CMK (cell line): ENCODE data around the gene DENND2A.
"Not testable (repeated sequence)": the region's sequence is repeated elsewhere in the genome, so short reads cannot be mapped to it uniquely, and the experiment has no call there.

Experiments used
- DNase-seq: peaks from one replicate; pipeline ENCODE4 v3.0.0-alpha.2; 2010; ENCODE audit warnings: low read depth

Gene DENND2A

DNA sequence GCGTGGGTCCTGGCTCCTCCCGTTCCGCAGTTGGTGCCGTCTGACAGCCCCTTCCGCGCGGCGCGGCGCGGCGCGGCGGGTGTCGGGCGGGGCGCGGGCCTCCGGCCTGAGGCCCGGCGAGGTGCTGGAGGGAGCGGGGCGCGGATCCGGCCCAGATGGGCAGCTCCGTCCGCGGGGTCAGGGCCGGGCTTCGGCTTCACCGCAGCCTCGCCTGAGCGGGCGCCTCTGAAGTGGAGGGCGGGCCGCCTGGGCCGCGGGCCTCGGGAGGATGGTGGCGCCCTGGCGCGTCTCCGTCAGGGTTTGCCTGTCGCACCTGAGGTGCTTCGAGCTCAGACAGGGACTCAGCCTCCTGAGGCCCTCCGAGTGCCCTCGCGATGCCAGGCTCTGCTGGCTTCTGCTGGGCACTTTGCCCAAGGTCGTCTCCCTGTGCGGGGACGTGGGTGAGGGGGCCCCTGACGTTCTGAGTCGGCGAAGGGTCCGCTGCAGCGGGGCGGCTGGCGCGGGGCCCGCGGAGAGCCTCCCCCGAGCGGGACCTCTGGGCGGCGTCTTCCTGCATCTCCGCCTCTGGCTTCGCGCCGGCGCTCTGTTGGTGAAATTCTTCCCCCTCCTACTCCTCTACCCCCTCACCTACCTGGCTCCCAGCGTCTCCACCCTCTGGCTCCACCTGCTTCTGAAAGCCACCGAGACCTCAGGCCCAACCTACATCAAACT, 32.6 kb upstream of the DENND2A start:
- no peak for DNase-seq

GRCh38 chr7:140672382-140673062, 31.9 kb upstream of the DENND2A start, which contains the start of gene ADCK2:
TSS of gene ADCK2 (plus strand) at chr7:140672945. CDS start at chr7:140673331, 386 bp downstream.
- no peak for DNase-seq

DNA sequence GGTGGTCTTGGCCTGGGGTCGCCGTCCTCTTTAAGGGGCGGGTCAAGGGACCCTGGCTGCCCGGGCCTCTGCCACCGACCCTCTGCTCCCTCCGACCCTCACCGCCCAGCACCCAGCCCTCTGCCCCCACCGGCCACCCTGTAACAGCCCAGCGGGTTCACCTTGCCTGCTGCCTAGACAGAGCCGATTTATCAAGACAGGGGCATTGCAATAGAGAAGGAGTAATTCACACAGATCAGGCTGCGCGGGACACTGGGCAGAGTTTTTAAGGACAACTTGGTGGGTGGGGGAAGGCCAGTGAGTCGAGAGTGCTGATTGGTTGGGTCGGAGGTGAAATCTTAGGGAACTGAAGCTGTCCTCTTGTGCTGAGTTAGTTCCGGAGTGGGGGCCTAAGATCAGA, 31.4 kb upstream of the DENND2A start:
- DNase-seq = no peak

GRCh38 chr7:140670343-140670935, 29.8 kb upstream of the DENND2A start:
- no peak for DNase-seq

DNA sequence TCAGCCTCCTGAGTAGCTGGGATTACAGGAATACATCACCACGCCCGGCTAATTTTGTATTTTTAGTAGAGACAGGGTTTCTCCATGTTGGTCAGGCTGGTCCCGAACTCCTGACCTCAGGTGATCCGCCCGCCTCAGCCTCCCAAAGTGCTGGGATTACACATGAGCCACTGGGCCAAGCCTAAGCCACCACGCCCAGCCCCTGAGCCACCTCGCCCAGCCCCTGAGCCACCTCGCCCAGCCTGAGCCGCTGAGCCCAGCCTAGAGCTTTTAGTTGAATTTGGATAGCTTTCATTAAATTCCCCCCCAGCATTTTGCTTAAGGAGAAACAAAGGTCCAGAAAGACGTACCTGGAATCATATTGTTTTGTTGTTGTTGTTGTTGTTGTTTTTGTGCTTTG, 29.2 kb upstream of the DENND2A start:
- not testable (repeated sequence) for DNase-seq

DNA sequence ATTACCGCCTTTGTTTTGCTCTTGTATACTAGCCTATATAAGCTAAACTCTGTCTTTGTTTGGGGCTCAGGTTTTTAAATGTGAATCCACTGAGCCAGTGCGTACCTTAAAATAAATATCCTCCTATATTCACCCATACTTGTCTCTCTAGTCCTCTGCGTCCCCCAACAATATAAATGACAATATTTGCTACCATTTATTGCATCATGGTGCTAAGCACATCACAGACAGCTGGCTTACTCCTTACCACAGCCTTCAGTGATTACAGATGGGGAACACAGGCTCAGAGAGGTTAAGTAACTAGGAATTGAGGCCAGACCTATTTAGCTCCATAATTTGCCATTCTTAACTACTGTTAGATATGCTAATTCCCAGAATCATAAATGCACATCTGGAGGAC, 28.7 kb upstream of the DENND2A start:
- no peak for DNase-seq

- no peak for DNase-seq
Observed at GRCh38 chr7:140668641-140669040, 28.0 kb upstream of the DENND2A start.

DNA sequence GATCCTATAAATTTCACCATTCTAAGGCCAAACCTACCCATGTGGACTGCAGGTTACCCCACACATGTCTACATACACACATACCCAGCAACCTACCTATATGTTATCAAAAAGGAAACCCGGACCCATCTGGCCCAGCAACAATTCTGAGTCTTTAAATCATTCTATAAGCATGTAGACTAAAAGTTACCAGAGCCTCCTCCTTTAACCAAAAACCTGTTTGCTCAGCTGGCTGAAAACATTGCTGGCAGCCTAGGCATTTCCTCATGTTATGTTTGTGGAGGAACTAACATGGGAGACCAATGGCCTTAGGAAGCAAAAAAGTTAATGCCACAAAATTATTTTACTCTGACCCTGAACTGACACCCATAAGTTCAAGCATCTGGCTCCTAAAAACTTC, 26.9 kb upstream of the DENND2A start:
- no peak for DNase-seq

DNA sequence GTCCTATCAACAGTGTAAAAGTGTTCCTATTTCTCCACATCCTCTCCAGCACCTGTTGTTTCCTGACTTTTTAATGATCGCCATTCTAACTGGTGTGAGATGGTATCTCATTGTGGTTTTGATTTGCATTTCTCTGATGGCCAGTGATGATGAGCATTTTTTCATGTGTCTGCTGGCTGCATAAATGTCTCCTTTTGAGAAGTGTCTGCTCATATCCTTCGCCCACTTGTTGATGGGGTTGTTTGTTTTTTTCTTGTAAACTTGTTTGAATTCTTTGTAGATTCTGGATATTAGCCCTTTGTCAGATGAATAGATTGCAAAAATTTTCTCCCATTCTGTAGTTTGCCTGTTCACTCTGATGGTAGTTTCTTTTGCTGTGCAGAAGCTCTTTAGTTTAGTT, 22.3 kb upstream of the DENND2A start:
- DNase-seq = not testable (repeated sequence)

DNA sequence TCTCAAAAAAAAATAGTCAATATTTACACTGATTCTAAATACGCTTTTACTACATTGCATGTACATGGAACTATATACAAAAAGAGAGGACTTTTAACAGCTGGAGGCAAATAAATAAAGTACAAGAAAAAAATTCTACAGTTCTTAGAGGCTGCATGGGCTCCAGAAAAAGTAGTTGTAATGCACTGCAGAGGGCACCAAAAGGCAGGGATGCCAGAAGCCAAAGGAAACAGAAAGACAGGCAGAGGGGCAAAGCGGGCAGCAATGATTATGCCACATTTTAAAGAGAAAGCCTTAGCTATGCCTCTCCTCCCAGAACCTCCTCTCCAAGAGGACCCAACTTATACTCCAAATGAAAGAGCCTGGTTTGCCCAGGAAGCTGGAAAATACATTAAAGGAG, 20.5 kb upstream of the DENND2A start:
- DNase-seq = no peak

- DNase-seq = no peak
Observed at GRCh38 chr7:140659856-140660255, 19.2 kb upstream of the DENND2A start.

GRCh38 chr7:140657891-140658290, 17.3 kb upstream of the DENND2A start:
- no peak for DNase-seq

DNA sequence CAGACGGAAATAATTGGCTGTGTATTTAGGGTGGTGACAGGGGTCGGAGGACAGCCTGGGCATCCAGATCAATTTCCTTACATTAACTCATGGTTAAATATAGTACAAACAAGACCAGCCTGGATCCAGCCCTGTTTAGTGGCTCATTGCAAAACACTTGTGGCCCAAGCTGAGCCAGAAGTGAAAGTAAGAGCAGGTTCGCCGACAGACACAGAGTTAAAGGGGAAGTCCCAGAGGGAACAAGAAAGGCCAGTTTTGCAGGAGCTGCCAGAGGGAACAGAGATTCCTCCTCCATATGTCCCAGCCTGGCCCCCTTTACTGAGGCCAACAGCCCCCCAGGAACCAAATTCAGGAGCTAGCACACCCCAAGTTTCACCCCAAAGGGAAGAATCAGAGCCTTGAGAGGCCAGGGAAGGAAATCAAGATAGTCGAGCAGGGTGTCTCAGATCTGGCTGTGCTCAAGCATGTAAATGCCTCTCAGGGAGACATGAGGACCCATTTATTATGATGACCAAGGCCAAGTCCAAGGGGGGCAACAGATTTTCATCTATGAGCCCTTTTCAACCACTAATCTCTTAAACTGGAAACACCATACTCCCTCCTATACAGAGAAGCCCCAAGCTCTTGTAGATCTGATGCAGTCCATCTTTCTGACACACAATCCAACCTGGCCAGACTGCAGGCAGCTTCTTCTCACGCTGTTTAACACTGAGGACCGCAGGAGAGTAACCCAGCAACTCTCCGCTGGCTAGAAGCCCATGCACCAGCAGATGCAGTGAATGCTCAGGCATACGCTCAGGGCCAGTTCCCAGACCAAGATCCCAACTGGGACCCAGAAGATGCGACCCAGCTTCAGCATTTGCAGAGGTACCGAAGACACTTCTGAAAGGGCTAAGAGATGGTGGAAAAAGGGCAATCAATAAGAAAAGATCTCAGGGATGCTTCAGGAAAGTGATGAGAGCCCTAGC, 16.2 kb upstream of the DENND2A start:
- DNase-seq = no peak

GRCh38 chr7:140655511-140656408, 15.1 kb upstream of the DENND2A start:
- DNase-seq = no peak

- DNase-seq = no peak
Observed at GRCh38 chr7:140654661-140655060, 14.0 kb upstream of the DENND2A start.

DNA sequence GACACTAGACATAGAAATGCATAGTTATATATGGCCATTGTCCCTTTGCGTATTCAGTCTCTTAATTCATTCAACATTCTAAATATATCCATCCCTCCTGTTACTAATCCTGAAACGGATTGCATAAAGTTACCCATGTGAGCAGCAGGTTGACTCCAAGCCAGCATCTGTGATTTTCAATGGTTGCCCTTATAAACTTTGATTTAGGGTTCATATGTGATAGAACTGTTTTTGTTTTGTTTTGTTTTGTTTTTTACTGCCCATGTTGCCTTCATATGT, 13.4 kb upstream of the DENND2A start:
- no peak for DNase-seq

DNA sequence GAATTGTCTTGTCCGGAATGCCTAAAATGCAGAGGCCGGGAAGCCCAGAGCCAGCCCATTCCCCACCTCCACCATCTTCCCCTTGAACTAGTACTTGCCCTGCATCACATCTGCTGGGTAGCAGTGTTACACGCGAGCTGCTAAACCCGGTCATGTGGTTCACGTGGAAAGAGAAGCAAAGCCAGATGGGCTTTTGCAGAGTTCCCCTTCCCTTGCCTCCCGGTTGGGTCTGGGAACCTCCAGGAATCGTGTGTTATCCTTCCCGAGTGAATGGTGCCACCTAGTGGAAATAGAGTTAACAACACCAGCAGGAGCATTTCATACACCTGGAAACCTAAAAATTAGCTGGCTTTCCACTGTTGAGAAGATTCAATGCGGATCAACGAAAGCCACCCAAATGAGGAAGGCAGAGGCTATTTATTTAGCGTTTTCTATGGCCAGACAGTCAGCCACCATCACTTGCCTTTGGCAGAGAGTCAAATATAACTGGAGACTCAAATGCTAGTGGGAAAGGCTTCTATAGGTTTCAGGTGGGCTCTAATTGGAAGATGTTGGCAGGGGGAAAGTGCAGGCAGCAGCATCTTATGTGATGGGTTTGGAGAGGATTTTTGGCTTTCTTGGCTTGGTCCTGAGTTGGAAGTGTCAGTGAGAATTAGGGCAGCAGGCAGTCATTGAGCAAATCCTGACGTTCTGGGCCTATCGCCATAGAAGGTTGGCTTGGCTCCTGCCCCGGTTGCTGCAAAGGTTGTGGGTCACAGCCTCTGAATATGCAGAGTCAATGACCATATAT, 12.9 kb upstream of the DENND2A start:
- DNase-seq = no peak

GRCh38 chr7:140650367-140650766, 9.8 kb upstream of the DENND2A start:
- no peak for DNase-seq

DNA sequence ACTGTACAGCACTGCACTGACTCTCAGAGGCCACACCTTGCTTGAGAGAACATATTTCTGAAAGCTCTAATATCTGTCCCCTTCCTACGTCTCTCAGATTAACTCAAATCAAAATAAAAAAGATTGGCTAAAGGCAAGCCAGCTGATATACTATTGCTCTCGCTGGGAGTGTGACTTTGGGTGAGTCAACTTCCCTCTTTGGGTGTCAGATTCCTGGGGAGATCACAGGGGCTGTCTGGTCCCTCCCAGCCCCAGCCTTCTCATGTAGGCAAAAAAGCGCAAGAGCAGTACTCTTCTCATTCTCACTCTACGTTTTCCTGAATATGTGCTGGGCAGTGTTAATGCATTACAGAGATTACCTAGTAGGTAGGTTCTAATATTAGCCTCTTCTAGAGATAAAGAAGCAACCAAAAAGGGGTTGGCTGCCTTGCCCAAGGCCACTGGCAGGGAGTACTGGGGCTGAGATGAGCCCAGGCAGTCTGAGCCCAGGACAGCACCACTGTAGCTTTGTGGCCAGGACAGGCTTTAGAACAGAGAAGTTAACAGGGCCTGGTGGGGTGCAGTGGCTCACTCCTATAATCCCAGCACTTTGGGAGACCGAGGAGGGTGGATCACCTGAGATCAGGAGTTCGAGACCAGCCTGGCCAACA, 9.1 kb upstream of the DENND2A start:
- DNase-seq = no peak
